GM12872 (cell line): ENCODE data around the gene ZNF32.

Experiments used
- CTCF ChIP-seq: IDR thresholded peaks from 3 replicates; pipeline ENCODE4 v1.5.1; 2011; ENCODE audit warnings: low read depth, mild to moderate bottlenecking, low read length, moderate library complexity; ENCODE audit not compliant: insufficient read depth

Gene ZNF32

DNA sequence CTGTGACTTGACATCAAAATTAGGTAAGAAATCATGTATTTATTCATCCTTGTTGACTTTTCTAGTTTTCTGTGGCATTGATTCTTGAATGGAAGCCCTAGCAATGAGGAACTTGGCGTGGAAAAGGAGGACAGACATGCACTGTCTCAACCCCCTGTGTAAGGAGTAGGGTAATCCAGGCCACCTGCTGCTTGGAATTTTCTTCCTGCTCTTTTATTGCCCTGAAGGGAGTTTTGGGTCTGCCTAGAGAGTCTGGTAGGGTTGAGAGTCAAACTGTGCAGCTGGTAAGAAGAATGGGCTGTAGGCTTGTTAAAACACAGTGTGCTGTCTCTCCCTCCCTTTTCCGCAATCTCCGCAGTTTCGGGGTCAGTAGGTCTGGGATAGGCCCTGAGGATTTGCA lies 19.7 kb downstream of the ZNF32 start:
- no peak for TF ChIP-seq CTCF

GRCh38 chr10:43627942-43628341 lies 20.7 kb downstream of the ZNF32 start:
- no peak for TF ChIP-seq CTCF

DNA sequence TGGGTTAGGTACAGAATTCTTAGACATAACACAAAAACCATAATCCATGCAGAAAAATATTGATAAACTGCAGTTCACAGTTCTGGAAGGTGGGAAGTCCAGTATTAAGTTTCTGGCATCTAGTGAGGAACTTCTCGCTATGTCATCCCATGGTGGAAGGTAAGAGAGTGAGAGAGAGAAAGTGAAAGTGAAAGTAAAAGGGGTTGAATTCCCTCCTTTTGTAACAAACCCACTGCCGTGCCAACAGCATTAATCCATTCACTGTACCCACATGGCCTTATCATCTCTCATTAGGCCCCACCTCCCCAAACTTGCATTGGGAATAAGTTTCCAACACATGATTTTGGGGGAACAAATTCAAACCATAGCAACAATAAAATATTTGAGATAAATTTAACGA lies 25.3 kb downstream of the ZNF32 start:
- no peak for TF ChIP-seq CTCF

- TF ChIP-seq CTCF = no peak
Measured at GRCh38 chr10:43622038-43622437, 26.6 kb downstream of the ZNF32 start.

DNA sequence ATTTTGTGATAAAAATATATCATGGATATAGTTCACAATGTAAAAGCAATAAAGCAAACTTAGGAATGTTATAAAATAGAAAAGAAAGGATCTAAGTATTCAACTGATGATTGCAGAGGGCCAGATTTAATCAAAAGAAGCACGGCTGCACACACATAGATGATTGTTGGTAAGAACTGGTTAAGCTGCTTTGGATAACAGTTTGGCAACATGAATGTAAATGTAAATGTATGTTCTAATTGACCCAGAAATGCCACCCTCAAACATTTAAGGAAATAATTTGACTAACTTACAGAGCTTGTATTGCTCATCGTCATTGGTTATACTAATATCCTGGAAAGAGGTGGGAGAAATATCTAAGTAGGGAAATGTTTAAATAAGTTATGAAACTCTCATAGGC lies 29.3 kb downstream of the ZNF32 start:
- no peak for TF ChIP-seq CTCF

DNA sequence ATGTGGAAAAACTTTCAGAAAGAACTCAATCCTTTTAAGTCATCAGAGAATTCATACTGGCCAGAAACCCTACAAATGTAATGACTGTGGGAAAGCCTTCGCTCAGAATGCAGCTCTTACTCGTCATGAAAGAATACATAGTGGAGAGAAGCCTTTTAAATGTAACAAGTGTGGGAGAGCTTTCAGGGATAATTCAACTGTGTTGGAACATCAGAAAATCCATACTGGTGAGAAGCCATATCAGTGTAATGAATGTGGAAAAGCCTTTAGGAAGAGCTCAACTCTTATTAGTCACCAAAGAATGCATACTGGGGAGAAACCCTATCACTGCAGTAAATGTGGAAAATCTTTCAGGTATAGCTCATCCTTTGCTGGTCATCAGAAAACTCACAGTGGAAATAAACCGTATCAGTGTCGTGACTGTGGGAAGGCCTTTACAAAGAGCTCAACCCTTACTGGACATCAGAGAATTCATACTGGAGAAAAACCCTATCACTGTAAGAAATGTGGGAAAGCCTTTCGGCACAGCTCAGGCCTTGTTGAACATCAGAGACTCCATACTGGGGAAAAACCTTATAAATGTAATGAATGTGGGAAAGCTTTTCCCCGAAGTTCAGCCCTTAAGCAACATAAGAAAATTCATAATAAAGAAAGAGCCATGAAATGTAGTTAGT lies 31.8 kb downstream of the ZNF32 start:
- TF ChIP-seq CTCF = no peak

DNA sequence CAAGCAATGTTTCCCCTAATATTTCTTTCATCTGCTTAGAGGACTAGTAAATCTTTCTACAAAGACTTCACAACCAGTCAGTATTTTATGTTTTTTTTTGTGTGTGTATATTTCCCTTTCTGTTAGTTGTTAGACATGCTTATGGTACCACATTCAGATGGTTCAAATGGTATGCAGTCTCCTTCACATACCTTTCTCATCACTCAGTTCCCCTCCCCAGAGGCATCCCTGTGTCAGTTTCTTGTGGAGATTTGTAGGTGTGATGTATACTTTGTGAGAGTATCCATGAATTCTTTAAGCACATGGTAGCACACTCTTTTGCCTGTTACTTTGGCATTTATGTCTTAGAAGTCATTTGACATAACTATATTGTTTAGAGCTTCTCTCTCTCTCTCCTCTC lies 38.0 kb downstream of the ZNF32 start:
- no peak for TF ChIP-seq CTCF
